Activated CD4-positive, alpha-beta T cell treated with anti-CD3 and anti-CD28 coated beads, Interleukin-2, amount 10 ng/mL, durations not matched to agents 24 days and 14 days (primary cell): ENCODE measurements around the gene MMRN2. TPM values are rescaled to one million over a fixed set of nuclear protein-coding genes. Genes with fewer than 3 reads are reported as not detected.

ENCODE experiments used
- DNase-seq: peaks from one replicate; pipeline ENCODE4 v3.0.0; 2022
- H3K27ac Mint-ChIP-seq: one replicate; pipeline ENCODE4 v1.8.0; 2022; ENCODE audit warnings: mild to moderate bottlenecking, mixed read lengths
- H3K27me3 Mint-ChIP-seq: one replicate; pipeline ENCODE4 v1.8.0; 2022; ENCODE audit warnings: mixed read lengths
- H3K36me3 Mint-ChIP-seq: one replicate; pipeline ENCODE4 v1.8.0; 2022; ENCODE audit warnings: low read depth, mild to moderate bottlenecking, mixed read lengths
- H3K4me1 Mint-ChIP-seq: one replicate; pipeline ENCODE4 v1.8.0; 2021; ENCODE audit warnings: mixed read lengths
- H3K4me3 Mint-ChIP-seq: one replicate; pipeline ENCODE4 v1.8.0; 2022; ENCODE audit warnings: mild to moderate bottlenecking, moderate library complexity, mixed read lengths
- H3K9me3 Mint-ChIP-seq: one replicate; pipeline ENCODE4 v1.8.0; 2021; ENCODE audit warnings: mixed read lengths
- intact Hi-C: fragments of 100-400 bp; cut with micrococcal nuclease; formaldehyde crosslinking; loops from one replicate; pipeline ENCODE4 v1.15.1; 2023
- total RNA-seq: library from RNA; stranded (reverse); gene quantifications from 2 replicates; pipeline ENCODE4 v1.2.3, GENCODE V29; 2022

MMRN2 gene
- total RNA-seq, 1 donor from 2014 or later = not detected

DNA sequence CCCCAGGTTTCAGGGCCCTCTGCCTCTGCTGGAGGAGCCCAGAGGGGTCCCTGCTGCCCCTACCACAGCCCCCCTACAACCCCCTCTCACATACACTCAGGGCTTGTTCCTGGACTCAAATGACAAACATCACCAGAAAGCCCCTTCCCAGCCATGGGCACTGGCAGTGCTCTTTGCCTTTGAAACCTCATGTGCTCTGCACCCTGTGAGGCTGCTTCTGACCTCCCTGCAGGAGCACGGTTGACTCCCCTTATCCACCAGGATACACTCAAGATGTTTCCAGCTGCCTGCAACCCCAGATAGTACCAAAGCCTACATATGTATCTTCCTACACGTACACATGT lies 7.4 kb upstream of the MMRN2 start:
- peaks cover 14% of the 10 kb centered on the region for H3K27me3 Mint-ChIP-seq
- H3K36me3 Mint-ChIP-seq = no peaks in the 10 kb centered on the region
- H3K4me1 Mint-ChIP-seq = peaks cover 16% of the 10 kb centered on the region
- no peaks in the 10 kb centered on the region for H3K9me3 Mint-ChIP-seq
- no peak for DNase-seq
- intact Hi-C loops = no loop called here
- H3K4me3 Mint-ChIP-seq = no peak overlapping the region
- H3K27ac Mint-ChIP-seq = no peak overlapping the region

DNA sequence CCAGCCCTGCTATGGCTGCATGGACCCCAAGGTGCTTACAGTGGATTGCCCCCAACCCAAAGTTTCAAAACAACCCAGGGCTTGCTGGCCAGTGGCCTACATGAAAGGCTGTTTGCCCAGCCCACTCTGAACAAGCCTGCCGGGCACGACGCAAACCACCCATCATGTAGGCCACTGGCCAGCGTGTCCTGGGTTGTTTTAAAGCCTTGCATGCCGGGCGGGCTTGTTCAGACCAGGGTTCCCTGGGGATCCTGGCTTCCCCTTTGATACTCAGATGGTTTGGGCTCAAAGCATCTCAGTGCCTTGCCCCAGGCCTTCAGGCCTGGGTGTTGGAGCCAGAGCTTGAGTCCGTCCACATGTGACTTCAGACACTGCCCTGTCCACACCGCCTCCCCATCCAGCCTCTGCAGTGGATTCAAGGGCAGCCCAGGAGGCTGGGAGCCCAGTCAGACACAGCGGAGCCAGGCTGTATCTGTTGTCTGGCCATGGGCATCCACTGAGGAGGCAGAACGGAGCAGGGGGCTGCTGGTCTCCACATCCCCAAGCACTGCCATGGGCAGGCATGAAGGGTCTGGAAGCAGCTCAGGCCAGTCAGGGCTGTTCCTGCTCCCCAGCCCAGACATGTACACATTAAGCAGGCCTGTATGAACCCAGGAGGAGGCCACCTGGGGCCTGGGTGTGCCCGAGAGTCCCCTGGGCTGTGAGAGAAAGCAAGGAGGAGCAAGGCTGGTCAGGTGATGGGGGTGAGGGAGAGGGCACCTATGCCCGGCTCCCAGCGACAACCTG lies 6.8 kb upstream of the MMRN2 start:
- Mint-ChIP-seq H3K27me3 (peaks cover 9% of the 10 kb centered on the region), H3K9me3 (no peaks in the 10 kb centered on the region), H3K27ac (no peak overlapping the region), H3K36me3 (no peaks in the 10 kb centered on the region), H3K4me1 (peaks cover 16% of the 10 kb centered on the region), H3K4me3 (no peak overlapping the region)
- DNase-seq = no peak
- intact Hi-C loops = no loop called here

DNA sequence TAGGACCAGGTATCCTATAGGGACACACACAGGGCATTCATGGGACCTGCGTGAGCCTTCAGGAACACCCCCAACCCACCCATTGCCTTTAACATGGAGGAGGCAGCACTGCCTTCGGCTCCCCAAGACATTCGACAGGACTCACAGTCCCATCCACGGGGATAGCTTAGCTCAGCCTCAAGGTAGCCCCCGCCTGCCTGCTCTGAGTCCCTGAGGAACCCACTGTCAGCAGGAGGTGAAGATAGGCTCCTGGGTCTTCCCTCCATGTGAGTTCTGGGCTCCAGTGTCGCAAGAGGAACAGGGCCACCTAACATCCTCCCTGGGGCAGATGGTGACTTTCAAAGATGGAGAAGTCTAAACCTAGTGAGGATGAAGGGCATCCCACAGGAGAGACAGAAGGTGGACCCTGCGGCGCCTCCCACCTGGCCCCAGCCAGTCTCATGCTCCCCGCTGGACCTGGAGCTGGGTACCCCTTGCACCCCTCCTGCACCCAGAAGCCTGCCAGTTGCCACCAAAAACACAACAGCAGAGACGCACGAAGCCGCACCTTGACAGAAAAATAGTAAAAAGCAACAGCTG lies 6.0 kb upstream of the MMRN2 start:
- Mint-ChIP-seq H3K27me3 (peaks cover 5% of the 10 kb centered on the region), H3K4me1 (peaks cover 16% of the 10 kb centered on the region), H3K9me3 (no peaks in the 10 kb centered on the region), H3K36me3 (no peaks in the 10 kb centered on the region), H3K4me3 (no peak overlapping the region), H3K27ac (no peak overlapping the region)
- intact Hi-C loops = no loop called here
- DNase-seq = no peak

DNA sequence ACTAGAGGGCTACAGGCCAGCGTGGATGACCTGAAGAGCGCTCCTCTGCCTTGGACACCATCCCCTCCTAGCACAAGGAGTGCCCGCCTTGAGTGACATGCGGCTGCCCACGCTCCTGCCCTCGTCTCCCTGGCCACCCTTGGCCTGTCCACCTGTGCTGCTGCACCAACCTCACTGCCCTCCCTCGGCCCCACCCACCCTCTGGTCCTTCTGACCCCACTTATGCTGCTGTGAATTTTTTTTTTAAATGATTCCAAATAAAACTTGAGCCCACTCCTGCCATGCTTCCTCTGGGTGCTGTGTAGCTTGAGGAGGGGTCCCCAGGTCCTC lies 5.5 kb upstream of the MMRN2 start:
- H3K9me3 Mint-ChIP-seq = no peaks in the 10 kb centered on the region
- no peak overlapping the region for H3K4me3 Mint-ChIP-seq
- DNase-seq = no peak
- peaks cover 4% of the 10 kb centered on the region for H3K27me3 Mint-ChIP-seq
- H3K27ac Mint-ChIP-seq = no peak overlapping the region
- H3K36me3 Mint-ChIP-seq = no peaks in the 10 kb centered on the region
- intact Hi-C loops = no loop called here
- H3K4me1 Mint-ChIP-seq = peaks cover 16% of the 10 kb centered on the region

DNA sequence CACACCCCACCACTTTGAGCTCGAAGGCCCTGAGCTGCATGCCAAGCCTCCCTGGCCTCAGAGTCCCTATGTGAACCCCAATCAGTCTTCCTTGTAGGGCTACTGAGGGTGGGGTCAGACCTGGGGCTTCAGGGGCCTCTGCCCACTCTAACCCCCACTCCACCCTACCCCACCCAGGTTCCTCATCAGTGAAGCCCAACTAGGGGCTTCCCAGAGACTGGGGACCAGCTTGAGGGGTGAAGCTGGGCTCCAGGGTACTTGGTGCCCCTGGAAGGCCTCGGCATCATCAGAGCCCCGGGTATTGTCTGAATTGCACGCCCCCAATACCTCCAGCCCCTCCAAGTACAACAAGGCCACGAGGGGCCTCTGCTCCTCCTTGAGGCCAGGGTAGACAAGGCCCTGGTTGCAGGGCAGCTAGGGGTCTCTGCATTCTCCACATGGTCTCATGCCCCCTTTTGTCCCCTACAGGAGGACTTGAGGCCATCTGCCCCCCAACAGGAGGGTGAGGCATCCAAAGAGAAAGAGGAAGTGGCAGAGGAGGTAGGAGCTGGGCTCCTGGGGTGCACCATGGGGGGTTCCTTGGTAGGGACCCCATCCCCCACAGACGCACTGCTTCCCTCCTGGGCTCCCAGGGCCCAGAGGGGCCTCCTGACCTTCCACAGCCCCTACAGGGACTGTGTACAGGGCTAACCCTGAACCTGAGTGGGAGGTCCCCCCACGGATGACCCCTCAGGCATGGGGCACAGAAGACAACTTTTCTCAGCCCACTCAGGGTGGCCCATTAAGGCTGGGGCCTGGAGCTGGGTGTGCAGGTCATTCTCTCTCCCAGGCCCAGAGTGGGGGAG lies 4.9 kb upstream of the MMRN2 start:
- H3K9me3 Mint-ChIP-seq = no peaks in the 10 kb centered on the region
- no peak overlapping the region for H3K27ac Mint-ChIP-seq
- peaks cover 1% of the 10 kb centered on the region for H3K27me3 Mint-ChIP-seq
- intact Hi-C loops = no loop called here
- no peak overlapping the region for H3K4me3 Mint-ChIP-seq
- peaks cover 14% of the 10 kb centered on the region for H3K4me1 Mint-ChIP-seq
- DNase-seq = no peak
- no peaks in the 10 kb centered on the region for H3K36me3 Mint-ChIP-seq

DNA sequence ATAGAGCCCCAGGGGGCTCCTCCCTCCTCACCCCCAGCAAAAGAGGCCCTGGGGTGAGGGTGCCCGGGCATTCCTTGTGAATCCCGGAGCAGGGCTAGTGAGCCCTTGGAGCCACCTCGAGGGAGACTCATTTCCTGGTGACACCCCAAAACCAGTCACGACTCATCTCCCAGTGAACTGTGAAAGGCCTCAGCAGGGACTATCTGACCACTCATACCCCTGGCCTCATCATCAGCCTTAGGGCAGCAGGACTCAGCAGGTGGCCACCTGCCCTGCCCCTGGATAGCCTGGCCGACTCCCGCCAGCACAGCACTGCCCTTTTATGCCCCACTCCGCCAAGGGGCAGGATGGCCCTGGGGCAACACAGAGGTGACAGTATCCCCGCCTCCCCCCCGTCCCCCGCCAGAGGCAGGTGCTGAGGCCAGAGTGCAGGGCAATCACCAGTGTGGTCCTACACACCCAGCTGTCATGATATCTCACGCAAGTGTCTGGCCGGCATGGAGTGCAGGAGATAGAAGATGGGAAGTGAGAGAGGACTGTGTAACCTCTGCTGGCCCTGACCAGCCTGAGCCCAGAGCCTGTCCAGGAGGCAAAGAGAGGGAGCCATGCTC lies 4.2 kb upstream of the MMRN2 start:
- Mint-ChIP-seq H3K36me3 (no peaks in the 10 kb centered on the region), H3K9me3 (no peaks in the 10 kb centered on the region), H3K4me3 (no peak overlapping the region), H3K4me1 (peaks cover 13% of the 10 kb centered on the region), H3K27ac (no peak overlapping the region), H3K27me3 (peaks cover 1% of the 10 kb centered on the region)
- no peak for DNase-seq
- intact Hi-C loops = loop anchor here (2.0 kb wide), 1 partner anchor 273 kb away; no protein-coding TSS in a partner anchor

DNA sequence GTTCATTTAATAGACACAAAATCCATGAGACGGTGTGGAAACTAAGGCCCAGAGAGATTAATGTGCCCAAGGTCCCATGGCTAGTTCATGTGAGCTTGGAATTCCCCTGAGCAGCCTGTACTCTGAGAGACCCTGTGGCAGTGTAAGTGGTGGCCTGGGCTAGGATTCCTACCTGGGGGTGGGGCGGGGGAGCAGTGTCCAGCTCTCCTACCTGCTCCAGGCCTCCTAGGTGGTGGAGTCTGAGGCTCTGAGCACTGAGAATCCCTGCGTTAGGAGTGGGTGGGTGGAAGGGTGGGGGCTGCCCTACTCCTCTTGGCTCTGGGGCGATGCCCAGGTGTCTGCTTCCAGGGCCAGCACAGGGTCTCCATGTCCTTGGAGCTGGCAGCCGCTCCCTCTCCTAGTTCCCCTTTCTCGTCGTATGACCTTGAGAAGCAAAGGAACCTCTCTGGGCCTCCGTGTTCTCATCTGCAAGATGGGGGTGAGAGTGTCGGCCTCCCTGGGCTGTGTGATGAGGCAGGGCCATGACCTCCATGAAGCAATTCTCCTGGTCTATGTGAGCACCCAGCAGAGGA lies 3.5 kb upstream of the MMRN2 start:
- intact Hi-C loops = loop anchor here (2.0 kb wide), 1 partner anchor 272 kb away; no protein-coding TSS in a partner anchor
- no peak for DNase-seq
- peaks cover 1% of the 10 kb centered on the region for H3K27me3 Mint-ChIP-seq

DNA sequence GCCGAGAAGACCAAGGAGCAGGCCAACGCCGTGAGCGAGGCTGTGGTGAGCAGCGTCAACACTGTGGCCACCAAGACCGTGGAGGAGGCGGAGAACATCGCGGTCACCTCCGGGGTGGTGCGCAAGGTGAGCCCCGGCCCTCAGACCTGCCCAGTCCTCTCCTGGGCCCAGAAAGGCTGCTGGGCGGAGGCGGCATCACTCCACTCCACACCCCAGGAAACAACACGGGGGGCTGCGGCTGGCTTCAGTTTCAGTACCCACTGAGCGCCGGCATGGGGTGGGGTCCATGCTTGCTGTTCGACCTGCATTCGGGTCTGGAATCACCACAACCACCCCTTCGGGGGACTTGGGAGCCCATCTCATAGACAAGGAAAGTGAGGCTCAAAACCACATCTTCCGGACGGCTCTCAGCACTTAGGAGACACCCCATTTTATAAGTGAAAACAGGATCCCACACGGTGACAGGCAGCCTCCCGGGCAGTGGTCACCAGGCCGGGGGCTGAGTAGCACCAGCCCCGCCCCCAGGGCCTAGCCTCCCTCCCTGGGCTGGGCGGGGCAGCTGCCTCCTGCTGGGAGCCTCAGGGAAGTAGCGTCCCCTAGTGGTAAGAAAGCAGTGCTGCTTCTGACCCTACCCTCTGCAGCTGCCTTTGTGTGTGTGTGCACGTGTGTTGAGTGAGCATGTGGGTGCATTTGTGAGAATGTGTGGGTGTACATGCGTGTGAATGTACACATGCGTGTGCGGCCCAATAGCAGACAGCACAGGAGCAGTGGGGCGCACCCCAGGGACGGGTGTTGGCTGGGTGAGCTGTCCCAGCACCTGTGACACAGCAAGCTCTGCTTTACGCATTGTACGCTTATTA lies 2.8 kb upstream of the MMRN2 start:
- DNase-seq = peak; percentile 82
- intact Hi-C loops = loop anchor here (2.0 kb wide), 1 partner anchor 271 kb away; no protein-coding TSS in a partner anchor
- no peaks in the 10 kb centered on the region for H3K36me3 Mint-ChIP-seq

More for the DNA sequence above, 3.5 kb upstream of the MMRN2 start:
- Mint-ChIP-seq H3K9me3 (no peaks in the 10 kb centered on the region), H3K4me3 (no peak overlapping the region), H3K36me3 (no peaks in the 10 kb centered on the region), H3K27ac (no peak overlapping the region), H3K4me1 (peaks cover 7% of the 10 kb centered on the region)

DNA sequence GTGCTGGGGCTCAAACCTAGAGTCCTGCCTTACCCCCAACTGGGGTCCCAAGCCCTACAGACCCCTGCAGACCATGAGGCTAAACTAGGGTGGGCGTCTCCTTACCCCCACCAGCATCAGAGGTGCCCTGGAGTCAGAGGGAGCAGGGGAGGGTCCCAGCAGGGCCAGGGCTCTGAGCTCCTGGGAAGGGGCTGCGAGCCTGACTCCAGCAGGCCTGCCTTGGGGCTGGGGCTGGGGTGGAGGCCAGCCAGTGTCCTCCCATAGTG lies 2.3 kb upstream of the MMRN2 start:
- peaks cover 2% of the 10 kb centered on the region for H3K4me1 Mint-ChIP-seq
- no peaks in the 10 kb centered on the region for H3K9me3 Mint-ChIP-seq
- H3K27me3 Mint-ChIP-seq = peaks cover 1% of the 10 kb centered on the region
- no peak for DNase-seq
- no peak overlapping the region for H3K4me3 Mint-ChIP-seq
- H3K36me3 Mint-ChIP-seq = no peaks in the 10 kb centered on the region
- no peak overlapping the region for H3K27ac Mint-ChIP-seq
- intact Hi-C loops = loop anchor here (2.0 kb wide), 1 partner anchor 271 kb away; no protein-coding TSS in a partner anchor

More for the DNA sequence above, 2.8 kb upstream of the MMRN2 start:
- no peak overlapping the region for H3K27ac Mint-ChIP-seq
- peaks cover 2% of the 10 kb centered on the region for H3K4me1 Mint-ChIP-seq
- H3K9me3 Mint-ChIP-seq = no peaks in the 10 kb centered on the region
- peaks cover 1% of the 10 kb centered on the region for H3K27me3 Mint-ChIP-seq
- H3K4me3 Mint-ChIP-seq = no peak overlapping the region

DNA sequence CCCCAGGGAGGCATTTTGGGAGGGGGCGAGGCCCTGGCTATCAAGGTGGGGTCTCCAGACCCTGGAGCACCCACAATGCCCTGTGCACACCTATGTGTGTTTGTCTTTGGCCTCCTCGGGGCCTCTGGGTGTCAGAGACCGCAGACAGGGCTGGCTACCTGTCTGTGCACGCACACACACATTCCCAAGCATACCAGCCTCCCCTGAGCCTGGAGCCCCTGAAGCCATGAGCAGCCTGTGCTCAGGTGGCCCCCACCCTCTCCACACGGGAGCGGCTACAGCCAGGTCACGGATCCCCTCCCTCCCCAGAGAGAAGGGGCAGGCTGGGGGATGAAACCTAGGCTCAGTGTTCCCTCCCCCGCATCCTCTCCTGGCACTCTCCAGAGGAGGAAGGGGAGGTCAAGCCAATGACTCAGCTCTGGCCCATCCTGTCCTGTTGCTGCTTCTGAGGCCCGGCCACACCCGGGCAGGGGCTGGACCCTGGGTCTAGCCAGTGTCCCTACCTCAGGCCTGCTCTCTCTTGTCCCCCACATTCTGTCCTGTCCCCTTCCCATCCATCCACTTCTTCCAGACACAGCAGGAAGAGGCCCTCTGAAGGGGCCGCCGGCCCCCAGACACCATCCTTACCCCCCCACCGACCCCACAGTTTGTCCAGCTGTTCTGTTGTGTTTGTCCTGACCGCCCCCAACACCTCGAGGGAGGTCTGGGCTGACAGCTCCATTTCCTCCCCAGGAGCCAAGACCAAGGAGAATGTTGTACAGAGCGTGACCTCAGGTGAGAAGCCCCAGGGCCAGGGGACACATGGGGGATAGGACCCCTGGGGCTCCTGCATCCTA lies 1.7 kb upstream of the MMRN2 start:
- Mint-ChIP-seq H3K36me3 (no peaks in the 10 kb centered on the region), H3K27me3 (peaks cover 1% of the 10 kb centered on the region), H3K4me1 (peaks cover 2% of the 10 kb centered on the region), H3K9me3 (no peaks in the 10 kb centered on the region), H3K27ac (no peak overlapping the region), H3K4me3 (no peak overlapping the region)
- DNase-seq = no peak
- intact Hi-C loops = no loop called here

DNA sequence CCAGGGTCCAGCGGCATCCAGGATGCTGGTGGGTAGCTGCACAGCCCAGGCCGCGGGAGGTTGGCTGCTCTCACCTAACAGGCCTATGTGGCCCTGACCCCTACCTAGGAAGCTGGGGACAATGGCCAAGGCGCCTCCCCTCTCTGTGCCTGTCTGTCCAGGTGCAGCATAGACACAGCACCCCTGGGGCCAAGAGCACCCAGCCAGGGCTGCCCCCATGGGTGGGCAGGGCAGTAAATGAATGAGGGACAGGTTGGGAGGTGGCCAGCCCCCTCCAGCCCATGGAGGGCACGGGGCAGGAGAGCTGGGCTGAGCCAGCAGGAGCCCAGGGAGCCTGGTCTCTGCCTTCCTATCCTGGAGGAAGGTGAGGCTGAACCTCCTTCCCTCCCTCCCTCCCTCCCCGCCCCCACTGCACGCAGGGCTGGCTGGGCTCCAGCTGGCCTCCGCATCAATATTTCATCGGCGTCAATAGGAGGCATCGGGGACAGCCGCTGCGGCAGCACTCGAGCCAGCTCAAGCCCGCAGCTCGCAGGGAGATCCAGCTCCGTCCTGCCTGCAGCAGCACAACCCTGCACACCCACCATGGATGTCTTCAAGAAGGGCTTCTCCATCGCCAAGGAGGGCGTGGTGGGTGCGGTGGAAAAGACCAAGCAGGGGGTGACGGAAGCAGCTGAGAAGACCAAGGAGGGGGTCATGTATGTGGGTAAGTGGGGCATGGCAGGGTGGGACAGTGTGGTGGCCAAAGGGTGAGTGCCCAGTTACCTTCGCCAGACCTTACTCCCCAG lies 893 bp upstream of the MMRN2 start, which contains the start of gene SNCG:
Gene SNCG (plus strand): TSS at position 484 of the 785 bp plus-strand sequence. CDS start 99 bp downstream, at position 583.
- no peaks in the 10 kb centered on the region for H3K9me3 Mint-ChIP-seq
- peaks cover 2% of the 10 kb centered on the region for H3K4me1 Mint-ChIP-seq
- no peak within 1 kb of the TSS for H3K27ac Mint-ChIP-seq
- intact Hi-C loops = no loop called here
- H3K27me3 Mint-ChIP-seq = peaks cover 1% of the 10 kb centered on the region
- no peak within 1 kb of the TSS for H3K4me3 Mint-ChIP-seq
- no peak for DNase-seq
- no peaks in the 10 kb centered on the region for H3K36me3 Mint-ChIP-seq
